Lung (tissue), 12 donors: ENCODE data around the gene AKIP1. TPM values are rescaled to one million over a fixed set of nuclear protein-coding genes. Genes with fewer than 3 reads are reported as not detected.

Experiments
- ATAC-seq: fragments of 200-7000 bp; cut with Tn5 transposase; one replicate; pipeline ENCODE4 v1.9.1; 2020; ENCODE audit warnings: moderate number of reproducible peaks; ENCODE audit not compliant: insufficient read depth, low FRiP score
- DNase-seq, 3 donors: peaks; one replicate each; pipeline ENCODE4 v3.0.0-alpha.2; 2013 to 2017
- H3K27ac ChIP-seq, 2 donors: one replicate each; pipeline ENCODE4 v1.5.1; 2013; ENCODE audit warnings: mild to moderate bottlenecking in 2 of 2, moderate library complexity in 2 of 2, control low read depth in 1 of 2, inconsistent platforms in 1 of 2, low read depth in 1 of 2, low read length in 1 of 2
- H3K27me3 ChIP-seq, 3 donors: one replicate each; pipeline ENCODE4 v1.5.1; 2013; ENCODE audit warnings: low read length in 2 of 3; ENCODE audit not compliant: control insufficient read depth in 3 of 3, insufficient read depth in 3 of 3
- H3K36me3 ChIP-seq, 4 donors: one replicate each; pipeline ENCODE4 v1.5.1; 2013; ENCODE audit warnings: low read length in 4 of 4, mild to moderate bottlenecking in 1 of 4, moderate library complexity in 1 of 4; ENCODE audit not compliant: control insufficient read depth in 4 of 4, insufficient read depth in 4 of 4
- H3K4me1 ChIP-seq, 5 donors: one replicate each; pipeline ENCODE4 v1.5.1; 2013; ENCODE audit warnings: low read length in 5 of 5, mild to moderate bottlenecking in 2 of 5, moderate library complexity in 1 of 5; ENCODE audit not compliant: control insufficient read depth in 5 of 5, insufficient read depth in 5 of 5
- H3K4me3 ChIP-seq: one replicate; pipeline ENCODE4 v1.5.1; 2013; ENCODE audit warnings: mild to moderate bottlenecking, control low read depth, moderate library complexity
- H3K9ac ChIP-seq, 2 donors: one replicate each; pipeline ENCODE4 v1.5.1; 2013; ENCODE audit warnings: low read length in 2 of 2, control low read depth in 1 of 2; ENCODE audit not compliant: insufficient read depth in 1 of 2
- H3K9me3 ChIP-seq, 4 donors: one replicate each; pipeline ENCODE4 v1.5.1; 2013; ENCODE audit warnings: low read length in 3 of 4, mild to moderate bottlenecking in 1 of 4, moderate library complexity in 1 of 4; ENCODE audit not compliant: control insufficient read depth in 4 of 4, insufficient read depth in 3 of 4
- WGBS, 2 donors: extraction: QIAGEN DNeasy Blood & Tissue Kit; methylation state at CpG; one replicate each; pipeline ENCODE4 v1.1.7; 2013; 5-methylcytosine and 5-hydroxymethylcytosine counted together
- polyA plus RNA-seq, 2 donors: library from polyadenylated mRNA; stranded (reverse); fragments of 200-250 nt; gene quantifications; one replicate each; pipeline ENCODE4 v1.2.1, GENCODE V29; 2013
- total RNA-seq, 2 donors: library from RNA; depleted of rRNA in 1 of 2; stranded (reverse); fragments of >200 nt in 1 of 2; gene quantifications; one replicate each; pipeline ENCODE4 v1.2.1, GENCODE V29; 2014 to 2021
- TF ChIP-seq, protein P1 (sequence below): IDR thresholded peaks from 2 replicates; pipeline ENCODE4 v1.5.1; 2012; ENCODE audit warnings: mild to moderate bottlenecking; ENCODE audit errors: control extremely low read depth, extremely low read depth
- donor health status: control.
- donor health status: control.
- donor health status: Bipolar disorder and iron deficiency.
- donor health status: healthy.
- donor health status: DM: yes; HTN: yes; CAD: no.

AKIP1 gene
- total and polyA plus RNA-seq, 4 donors, result 15.6 to 27.2 (median 18.1) TPM

DNA sequence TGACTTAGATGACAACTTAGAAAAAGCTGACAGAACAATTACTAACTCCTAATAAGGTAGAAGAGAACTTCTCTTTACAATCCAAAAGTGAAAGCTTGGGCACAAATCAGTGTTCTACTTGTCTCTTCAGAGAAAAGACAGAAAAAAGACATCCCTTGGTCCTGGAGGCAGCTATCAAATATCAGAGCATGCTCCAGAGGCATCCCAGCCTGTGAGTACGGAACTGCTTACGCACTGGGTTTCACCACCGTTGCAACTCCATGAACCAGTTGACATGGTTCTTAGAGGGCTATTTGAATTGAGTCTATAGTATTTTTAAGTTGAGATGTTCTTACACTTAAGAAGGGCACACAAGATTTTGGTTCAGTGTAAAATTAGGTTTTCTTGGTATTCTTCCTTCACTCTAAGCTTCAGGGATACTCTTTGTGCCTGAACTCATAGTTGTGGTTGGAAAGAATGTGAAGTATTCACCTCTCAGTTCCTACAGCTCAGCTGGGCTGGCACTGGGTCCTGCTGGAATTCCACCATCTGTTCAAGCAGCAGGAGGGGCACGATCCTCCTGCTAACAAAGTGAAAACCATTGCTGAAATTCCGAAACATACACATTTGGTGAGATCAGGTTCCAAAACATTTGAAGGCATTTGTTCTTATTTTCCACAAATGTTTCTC, 6.3 kb downstream of the AKIP1 start:
- DNase-seq (peak; percentile 42 to 71 (median 54)), ATAC-seq (peak; percentile 81)
- H3K27ac ChIP-seq, result peak overlapping the region in 1 of 2 donors; percentile 73
- no peak overlapping the region for H3K4me3 ChIP-seq
- H3K27me3 ChIP-seq, result no peaks in the 10 kb centered on the region
- no peaks in the 10 kb centered on the region for H3K9me3 ChIP-seq
- peaks cover 18 to 43% (median 26%) of the 10 kb centered on the region in 4 donors for H3K36me3 ChIP-seq
- WGBS, 2 donors, result 50 to 86% methylated on average over 5 of the region's 5 CpGs
- H3K9ac ChIP-seq, result no peak overlapping the region
- TF ChIP-seq, protein P1, sequence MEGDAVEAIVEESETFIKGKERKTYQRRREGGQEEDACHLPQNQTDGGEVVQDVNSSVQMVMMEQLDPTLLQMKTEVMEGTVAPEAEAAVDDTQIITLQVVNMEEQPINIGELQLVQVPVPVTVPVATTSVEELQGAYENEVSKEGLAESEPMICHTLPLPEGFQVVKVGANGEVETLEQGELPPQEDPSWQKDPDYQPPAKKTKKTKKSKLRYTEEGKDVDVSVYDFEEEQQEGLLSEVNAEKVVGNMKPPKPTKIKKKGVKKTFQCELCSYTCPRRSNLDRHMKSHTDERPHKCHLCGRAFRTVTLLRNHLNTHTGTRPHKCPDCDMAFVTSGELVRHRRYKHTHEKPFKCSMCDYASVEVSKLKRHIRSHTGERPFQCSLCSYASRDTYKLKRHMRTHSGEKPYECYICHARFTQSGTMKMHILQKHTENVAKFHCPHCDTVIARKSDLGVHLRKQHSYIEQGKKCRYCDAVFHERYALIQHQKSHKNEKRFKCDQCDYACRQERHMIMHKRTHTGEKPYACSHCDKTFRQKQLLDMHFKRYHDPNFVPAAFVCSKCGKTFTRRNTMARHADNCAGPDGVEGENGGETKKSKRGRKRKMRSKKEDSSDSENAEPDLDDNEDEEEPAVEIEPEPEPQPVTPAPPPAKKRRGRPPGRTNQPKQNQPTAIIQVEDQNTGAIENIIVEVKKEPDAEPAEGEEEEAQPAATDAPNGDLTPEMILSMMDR, result no peak
- H3K4me1 ChIP-seq, result peaks cover 0 to 7% (median 6%) of the 10 kb centered on the region in 5 donors

DNA sequence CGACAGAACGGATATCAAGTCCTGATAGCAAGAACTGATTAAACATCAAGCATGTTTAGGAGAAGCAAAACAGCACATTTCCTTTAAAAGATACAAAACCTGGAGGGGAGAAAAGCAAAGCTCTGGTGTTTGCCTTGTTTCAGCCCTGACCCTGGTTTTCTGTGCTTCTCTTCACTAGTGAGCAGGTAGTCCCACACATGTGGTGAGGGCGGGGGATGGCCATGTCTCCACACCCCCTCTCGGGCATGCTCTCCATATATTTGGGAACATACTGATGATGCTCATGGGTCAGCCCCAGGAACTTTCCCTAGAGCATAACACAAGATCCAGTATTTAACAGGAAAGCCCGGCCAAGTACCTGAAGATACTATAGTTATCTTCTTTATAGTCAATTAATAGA, 11.7 kb downstream of the AKIP1 start:
- no peaks in the 10 kb centered on the region for H3K4me1 ChIP-seq
- no peak overlapping the region for H3K27ac ChIP-seq
- DNase-seq, result no peak
- no peaks in the 10 kb centered on the region for H3K27me3 ChIP-seq
- no peak for ATAC-seq
- WGBS, 2 donors, result 87 to 92% methylated on average over 5 of the region's 5 CpGs
- TF ChIP-seq, protein P1, result no peak
- no peak overlapping the region for H3K9ac ChIP-seq
- H3K36me3 ChIP-seq, result peaks cover 26 to 36% (median 27%) of the 10 kb centered on the region in 4 donors
- no peak overlapping the region for H3K4me3 ChIP-seq
- H3K9me3 ChIP-seq, result no peaks in the 10 kb centered on the region

DNA sequence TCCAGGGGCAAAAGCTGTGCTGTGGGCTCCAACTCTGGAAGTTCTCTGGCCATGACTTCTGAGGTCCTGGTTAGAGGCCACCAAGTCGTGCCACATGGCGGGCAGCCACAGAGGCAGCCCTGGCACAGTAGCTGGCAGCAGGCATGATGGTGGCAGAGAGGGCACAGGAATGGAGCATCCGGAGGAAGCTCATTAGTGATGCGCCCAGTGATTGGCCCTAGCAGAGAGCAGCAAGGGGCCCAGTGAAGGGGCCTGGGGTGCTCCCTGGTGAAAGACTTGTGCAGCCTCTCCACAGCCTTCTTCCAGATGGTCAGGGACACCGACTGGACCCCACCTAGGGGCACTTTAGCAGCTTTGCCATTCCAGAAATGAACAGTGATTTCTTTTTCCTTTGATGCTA, 14.7 kb downstream of the AKIP1 start:
- Histone ChIP-seq H3K4me3 (no peak overlapping the region), H3K27ac (no peak overlapping the region), H3K9ac (no peak overlapping the region), H3K4me1 (no peaks in the 10 kb centered on the region), H3K27me3 (no peaks in the 10 kb centered on the region), H3K9me3 (no peaks in the 10 kb centered on the region), H3K36me3 (peaks cover 3 to 16% (median 11%) of the 10 kb centered on the region in 4 donors)
- WGBS, 2 donors, result 95 to 97% methylated on average over 5 of the region's 5 CpGs
- TF ChIP-seq, protein P1, result no peak
- DNase-seq (no peak), ATAC-seq (no peak)
